Activated effector memory CD4-positive, alpha-beta T cell treated with Interleukin-2 at 50 U/mL for 16 hours (primary cell): ENCODE results near the gene TMEM145.
"Not testable (repeated sequence)": the region's sequence is repeated elsewhere in the genome, so short reads cannot be mapped to it uniquely, and the experiment has no call there.

ENCODE experiments used
- DNase-seq: peaks from one replicate; pipeline ENCODE4 v3.0.0-alpha.2; 2020

TMEM145 gene

DNA sequence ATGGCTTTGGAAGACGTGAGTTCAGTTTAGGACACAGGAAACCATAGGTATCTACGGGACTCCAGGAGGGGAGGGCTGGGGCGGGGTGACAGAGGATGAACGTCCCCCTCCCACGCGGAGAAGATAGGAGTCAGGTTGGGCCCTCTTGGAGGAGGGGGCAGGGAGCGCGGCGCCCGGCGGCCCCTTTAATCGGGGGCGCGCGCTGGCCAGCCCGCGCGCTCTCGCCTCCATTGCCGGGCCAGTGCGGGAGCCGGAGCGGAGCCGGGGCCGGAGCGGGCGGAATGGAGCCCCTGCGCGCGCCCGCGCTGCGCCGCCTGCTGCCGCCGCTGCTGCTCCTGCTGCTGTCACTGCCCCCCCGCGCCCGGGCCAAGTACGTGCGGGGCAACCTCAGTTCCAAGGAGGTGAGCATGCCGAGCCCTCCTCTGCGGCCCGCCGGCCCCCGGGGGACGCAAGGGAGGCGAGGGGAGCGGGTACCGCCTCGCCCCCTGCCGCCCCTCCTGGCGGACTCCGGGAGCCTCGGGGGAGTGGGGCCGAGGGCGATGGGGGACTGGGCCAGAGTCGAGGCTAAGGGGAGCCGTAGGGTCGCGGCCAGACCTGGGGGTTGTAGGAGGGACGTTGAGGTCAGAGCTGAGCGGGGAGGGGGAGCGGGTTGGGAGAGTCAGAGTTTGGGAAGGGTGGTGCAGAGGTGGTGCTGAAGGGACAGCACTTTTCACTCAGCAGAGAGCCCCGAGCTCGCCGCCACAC lies at the start of gene TMEM145:
Gene TMEM145, plus strand, starts transcription at position 214 of the 744 bp plus-strand sequence. Its CDS starts 68 bp downstream, at position 282.
- DNase-seq: no peak

- not testable (repeated sequence) for DNase-seq
Measured at GRCh38 chr19:42266105-42266504, 47.0 kb upstream of the TMEM145 start.

DNA sequence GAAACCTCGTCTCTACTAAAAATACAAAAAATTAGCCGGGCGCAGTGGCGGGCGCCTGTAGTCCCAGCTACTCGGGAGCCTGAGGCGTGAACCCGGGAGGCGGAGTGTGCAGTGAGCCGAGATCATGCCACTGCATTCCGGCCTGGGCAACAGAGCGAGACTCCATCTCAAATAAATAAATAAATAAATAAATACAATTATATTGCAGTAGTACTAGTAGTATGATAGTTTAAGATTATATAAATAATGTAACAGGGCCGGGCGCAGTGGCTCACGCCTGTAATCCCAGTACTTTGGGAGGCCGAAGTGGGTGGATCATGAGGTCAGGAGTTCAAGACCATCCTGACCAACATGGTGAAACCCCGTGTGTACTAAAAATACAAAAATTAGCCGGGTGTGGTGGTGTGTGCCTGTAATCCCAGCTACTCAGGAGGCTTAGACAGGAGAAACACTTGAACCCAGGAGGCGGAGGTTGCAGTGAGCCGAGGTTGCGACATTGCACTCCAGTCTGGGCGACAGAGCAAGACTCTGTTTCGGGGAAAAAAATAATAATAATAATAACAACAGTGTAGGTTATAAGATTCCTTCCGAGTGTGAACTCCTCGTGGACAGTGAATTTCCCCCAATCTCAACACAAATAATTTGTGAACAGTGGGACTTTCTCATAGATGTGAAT lies 46.0 kb upstream of the TMEM145 start:
- DNase-seq: not testable (repeated sequence)

DNA sequence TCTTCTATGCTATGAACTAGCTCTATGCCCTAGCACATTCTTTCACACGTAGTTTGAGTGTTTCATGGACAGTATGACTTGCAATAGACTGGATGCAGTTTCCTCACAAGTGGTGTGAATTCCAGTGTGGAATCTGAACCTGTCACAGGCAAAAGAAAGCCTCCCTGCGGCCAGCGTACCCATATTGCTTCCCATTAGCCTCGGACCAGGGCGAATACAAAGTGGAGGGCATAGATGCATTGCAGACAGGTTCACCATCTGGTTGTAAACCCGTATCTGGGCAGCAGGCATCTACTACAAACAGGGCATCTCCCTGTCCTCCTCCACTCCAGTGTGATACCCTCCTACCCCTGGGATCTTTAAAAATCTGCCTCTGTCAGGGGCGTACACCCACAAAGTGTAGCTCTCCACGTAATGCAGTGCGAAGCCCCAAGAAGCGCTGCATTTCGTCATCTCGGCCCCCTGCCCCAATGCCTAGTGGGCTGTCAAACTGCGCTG lies 45.4 kb upstream of the TMEM145 start:
- DNase-seq: no peak

DNA sequence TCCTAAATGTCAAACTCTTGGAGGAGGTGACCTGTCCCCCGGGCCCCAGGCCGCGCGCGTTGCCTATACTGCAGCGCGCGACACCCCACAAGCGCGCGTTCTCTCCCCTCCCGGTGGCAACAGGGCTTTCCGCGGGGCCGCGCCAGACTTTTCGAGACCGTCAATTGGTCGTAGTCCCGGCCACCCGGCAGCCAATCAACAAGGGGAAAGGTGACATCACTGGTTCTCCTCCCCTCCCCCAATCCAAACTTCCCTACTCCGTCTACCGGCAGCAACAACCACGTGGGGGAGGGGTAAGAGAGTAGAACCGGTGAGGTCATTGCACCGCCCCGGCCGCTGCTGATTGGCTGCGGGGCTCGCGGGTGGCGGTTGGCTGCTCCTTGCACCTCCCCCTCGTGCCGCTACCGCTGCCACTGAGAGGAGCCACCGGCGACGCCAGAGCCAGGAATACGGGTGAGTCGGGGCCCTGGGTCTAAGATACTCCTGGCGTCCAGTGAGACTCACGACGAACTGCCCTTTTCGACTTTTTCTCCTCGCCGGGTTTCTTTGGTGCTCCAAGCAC lies 44.9 kb upstream of the TMEM145 start:
- DNase-seq: peak; percentile 98

- peak; percentile 99 for DNase-seq
Measured at GRCh38 chr19:42268704-42269477, 44.2 kb upstream of the TMEM145 start, which contains the start of gene CIC. TSS of gene CIC (plus strand) at chr19:42269252. CDS start at chr19:42271784, 2,532 bp downstream.

- no peak for DNase-seq
Measured at GRCh38 chr19:42269478-42270345, 43.4 kb upstream of the TMEM145 start.

- DNase-seq: peak; percentile 45
Measured at GRCh38 chr19:42270346-42271044, 42.6 kb upstream of the TMEM145 start.

GRCh38 chr19:42271045-42271419 lies 42.1 kb upstream of the TMEM145 start:
- DNase-seq: no peak

- no peak for DNase-seq
Measured at GRCh38 chr19:42271861-42272534, 41.1 kb upstream of the TMEM145 start.

- DNase-seq: no peak
Measured at GRCh38 chr19:42272535-42272897, 40.6 kb upstream of the TMEM145 start.

GRCh38 chr19:42272989-42273406 lies 40.1 kb upstream of the TMEM145 start:
- DNase-seq: no peak

DNA sequence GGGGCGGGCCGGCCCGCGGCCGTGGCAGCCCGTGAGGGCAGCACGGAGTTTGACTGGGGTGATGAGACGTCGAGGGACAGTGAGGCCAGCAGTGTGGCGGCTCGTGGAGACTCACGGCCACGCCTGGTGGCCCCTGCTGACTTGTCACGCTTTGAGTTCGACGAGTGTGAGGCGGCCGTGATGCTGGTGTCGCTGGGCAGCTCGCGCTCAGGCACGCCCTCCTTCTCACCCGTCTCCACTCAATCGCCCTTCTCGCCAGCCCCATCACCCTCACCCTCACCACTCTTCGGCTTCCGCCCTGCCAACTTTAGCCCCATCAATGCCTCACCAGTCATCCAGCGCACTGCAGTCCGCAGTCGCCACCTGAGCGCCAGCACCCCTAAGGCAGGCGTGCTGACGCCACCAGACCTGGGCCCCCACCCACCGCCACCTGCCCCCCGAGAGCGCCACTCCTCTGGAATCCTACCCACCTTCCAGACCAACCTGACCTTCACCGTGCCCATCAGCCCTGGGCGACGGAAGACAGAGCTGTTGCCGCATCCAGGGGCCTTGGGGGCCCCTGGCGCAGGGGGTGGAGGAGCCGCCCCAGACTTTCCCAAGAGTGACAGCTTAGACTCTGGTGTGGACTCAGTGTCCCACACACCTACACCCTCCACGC lies 39.6 kb upstream of the TMEM145 start:
- no peak for DNase-seq

DNA sequence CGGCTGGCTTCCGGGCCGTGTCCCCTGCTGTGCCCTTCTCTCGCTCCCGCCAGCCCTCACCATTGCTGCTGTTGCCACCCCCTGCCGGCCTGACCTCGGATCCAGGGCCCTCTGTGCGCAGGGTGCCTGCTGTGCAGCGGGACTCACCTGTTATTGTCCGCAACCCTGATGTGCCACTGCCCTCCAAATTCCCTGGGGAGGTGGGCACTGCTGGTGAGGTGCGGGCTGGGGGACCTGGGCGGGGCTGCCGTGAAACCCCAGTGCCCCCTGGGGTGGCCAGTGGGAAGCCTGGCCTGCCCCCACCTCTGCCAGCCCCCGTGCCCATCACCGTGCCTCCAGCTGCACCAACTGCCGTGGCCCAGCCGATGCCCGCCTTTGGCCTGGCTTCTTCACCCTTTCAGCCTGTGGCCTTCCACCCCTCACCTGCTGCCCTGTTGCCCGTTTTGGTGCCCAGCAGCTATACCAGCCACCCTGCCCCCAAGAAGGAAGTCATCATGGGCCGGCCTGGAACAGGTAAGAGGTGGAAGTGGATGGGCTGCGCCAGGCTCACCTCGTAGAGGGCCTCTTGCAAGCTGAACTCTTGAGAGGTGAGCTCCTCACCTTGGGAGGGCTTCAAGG lies 38.9 kb upstream of the TMEM145 start:
- no peak for DNase-seq

GRCh38 chr19:42275103-42275502 lies 38.0 kb upstream of the TMEM145 start:
- DNase-seq: no peak

- DNase-seq: no peak
Measured at GRCh38 chr19:42275517-42275916, 37.6 kb upstream of the TMEM145 start.

DNA sequence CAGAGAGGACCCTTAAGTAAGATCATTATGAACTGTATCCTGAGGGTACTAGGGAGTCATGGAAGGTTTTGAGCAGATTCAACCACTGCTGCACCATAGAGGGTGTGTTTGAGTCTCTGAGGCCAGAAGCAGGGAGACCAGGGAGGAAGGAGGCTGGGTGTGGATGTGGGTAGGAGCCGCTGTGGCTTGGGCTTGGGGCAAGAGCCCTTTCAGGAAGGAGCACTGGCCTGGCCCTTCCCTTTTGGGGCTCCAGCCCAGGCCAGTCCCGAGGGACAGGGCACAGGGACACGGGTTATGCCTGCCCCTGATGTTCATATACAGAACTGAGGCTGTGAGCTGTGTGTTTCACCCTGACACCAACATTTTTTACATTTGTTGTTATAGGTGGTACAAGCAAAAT lies 36.8 kb upstream of the TMEM145 start:
- DNase-seq: no peak

- no peak for DNase-seq
Measured at GRCh38 chr19:42276821-42277220, 36.3 kb upstream of the TMEM145 start.

DNA sequence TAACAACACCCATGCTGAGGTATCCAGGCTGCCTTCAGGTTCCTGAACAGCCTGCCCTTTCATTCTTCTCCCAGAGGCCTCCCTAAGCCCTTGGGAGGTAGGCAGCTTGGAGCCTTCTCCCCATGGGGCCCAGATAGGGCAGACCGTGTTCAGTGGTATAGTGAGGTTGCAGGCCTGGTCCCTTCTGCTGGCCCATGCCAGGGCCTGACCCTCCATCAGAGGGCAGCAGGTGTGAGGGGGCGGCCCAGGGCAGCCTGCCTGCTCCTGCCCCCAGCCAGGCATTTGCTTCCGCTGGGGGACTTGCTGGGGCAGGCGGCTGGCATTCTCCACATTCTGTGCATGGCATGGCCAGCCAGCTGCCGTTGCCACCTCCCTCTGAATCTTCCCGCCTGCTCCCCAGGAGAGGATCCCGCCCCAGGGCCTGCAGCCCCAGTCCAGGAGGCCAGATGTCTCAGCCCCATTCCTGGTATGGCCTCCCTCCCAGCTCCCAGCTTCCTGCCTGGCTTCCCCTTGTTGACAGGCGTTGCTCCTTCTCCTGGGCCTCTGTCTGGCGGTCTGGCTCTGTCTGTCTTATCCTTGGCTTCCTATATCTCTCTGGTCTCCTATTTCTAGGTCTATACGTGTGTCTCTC lies 35.2 kb upstream of the TMEM145 start:
- DNase-seq: no peak
